Smooth muscle cell (in vitro differentiated cells): ENCODE data around the gene GTF2I. TPM values are rescaled to one million over a fixed set of nuclear protein-coding genes. Genes with fewer than 3 reads are reported as not detected.
"Not testable (repeated sequence)": the region's sequence is repeated elsewhere in the genome, so short reads cannot be mapped to it uniquely, and the experiment has no call there.

Experiments used
- DNase-seq: peaks from one replicate; lab custom pipeline; 2025; ENCODE audit not compliant: unreplicated experiment; lab: John Stamatoyannopoulos, UW
- H2AFZ ChIP-seq: fragments of 200-600 bp; sonication (generic); 2 replicates; pipeline ENCODE4 v1.6.0; 2016; ENCODE audit warnings: antibody characterized with exemption, low read depth, mild to moderate bottlenecking
- H3F3A ChIP-seq: fragments of 200-600 bp; sonication (generic); 2 replicates; pipeline ENCODE4 v1.6.0; 2017; ENCODE audit warnings: antibody characterized with exemption, low read depth
- H3K27ac ChIP-seq: fragments of 200-600 bp; sonication (generic); 2 replicates; pipeline ENCODE4 v1.5.1; 2016; ENCODE audit warnings: low read depth, mild to moderate bottlenecking
- H3K27me3 ChIP-seq: fragments of 200-600 bp; sonication (generic); 2 replicates; pipeline ENCODE4 v1.6.1; 2016; ENCODE audit warnings: low read depth, mild to moderate bottlenecking
- H3K36me3 ChIP-seq: fragments of 200-600 bp; sonication (generic); 2 replicates; pipeline ENCODE4 v1.5.1; 2016; ENCODE audit warnings: low read depth
- H3K4me1 ChIP-seq: fragments of 200-600 bp; sonication (generic); 2 replicates; pipeline ENCODE4 v1.5.1; 2016; ENCODE audit warnings: low read depth
- H3K4me2 ChIP-seq: fragments of 200-600 bp; sonication (generic); 2 replicates; pipeline ENCODE4 v1.6.0; 2016; ENCODE audit warnings: mild to moderate bottlenecking
- H3K4me3 ChIP-seq: fragments of 200-600 bp; sonication (generic); 2 replicates; pipeline ENCODE4 v1.5.1; 2016; ENCODE audit warnings: mild to moderate bottlenecking
- H3K79me2 ChIP-seq: fragments of 200-600 bp; sonication (generic); 2 replicates; pipeline ENCODE4 v1.6.0; 2016; ENCODE audit warnings: low read depth, mild to moderate bottlenecking
- H3K9ac ChIP-seq: fragments of 200-600 bp; sonication (generic); 2 replicates; pipeline ENCODE4 v1.6.0; 2016; ENCODE audit warnings: low read depth
- H3K9me3 ChIP-seq: fragments of 200-600 bp; sonication (generic); replicated peaks from 2 replicates; pipeline ENCODE4 v1.5.1; 2016; ENCODE audit warnings: low read depth
- H4K20me1 ChIP-seq: fragments of 200-600 bp; sonication (generic); 2 replicates; pipeline ENCODE4 v1.6.0; 2016; ENCODE audit warnings: low read depth
- CTCF ChIP-seq: fragments of 200-600 bp; sonication (generic); IDR thresholded peaks from 2 replicates; pipeline ENCODE4 v1.5.1; 2017; ENCODE audit warnings: borderline replicate concordance, mild to moderate bottlenecking, antibody characterized with exemption; ENCODE audit not compliant: insufficient read depth, poor library complexity, severe bottlenecking
- WGBS: methylation state at CpG from one replicate; pipeline ENCODE4 v1.1.7; 2016; ENCODE audit warnings: low lambda C conversion rate; 5-methylcytosine and 5-hydroxymethylcytosine counted together
- polyA plus RNA-seq: library from polyadenylated mRNA; unstranded; fragments of >200 nt; fragmentation: Nextera tagmentation; extraction: Ambion mirVana; gene quantifications from 2 replicates; pipeline ENCODE4 v1.2.1, GENCODE V29; 2016
- total RNA-seq: library from RNA; depleted of rRNA; stranded (reverse); fragments of >200 nt; gene quantifications from 2 replicates; pipeline ENCODE4 v1.2.3, GENCODE V29; 2014

Gene GTF2I
- total and polyA plus RNA-seq, 2 experiments from 2014 or later, result 63.9 to 90.7 TPM

GRCh38 chr7:74725840-74726239, 68.3 kb downstream of the GTF2I start:
- H3K27ac ChIP-seq, result no peak overlapping the region

GRCh38 chr7:74726309-74727101, 69.0 kb downstream of the GTF2I start:
- Histone ChIP-seq H3K27ac (no peak overlapping the region), H3F3A (no peaks in the 10 kb centered on the region), H3K79me2 (peaks cover 7% of the 10 kb centered on the region), H2AFZ (no peak overlapping the region), H3K4me3 (no peak overlapping the region), H3K36me3 (peaks cover 10% of the 10 kb centered on the region), H3K4me1 (no peaks in the 10 kb centered on the region), H4K20me1 (peaks cover 14% of the 10 kb centered on the region), H3K27me3 (no peaks in the 10 kb centered on the region), H3K9me3 (no peaks in the 10 kb centered on the region), H3K4me2 (no peak overlapping the region), H3K9ac (no peak overlapping the region)
- WGBS, result 94% methylated on average over 8 of the region's 8 CpGs
- no peak for DNase-seq
- no peak for TF ChIP-seq CTCF

More at GRCh38 chr7:74725840-74726239, 68.3 kb downstream of the GTF2I start:
- Histone ChIP-seq H3K79me2 (peaks cover 11% of the 10 kb centered on the region), H3K4me1 (no peaks in the 10 kb centered on the region), H3K27me3 (no peaks in the 10 kb centered on the region), H3F3A (no peaks in the 10 kb centered on the region), H3K4me3 (no peak overlapping the region), H2AFZ (no peak overlapping the region), H3K9me3 (no peaks in the 10 kb centered on the region), H3K4me2 (no peak overlapping the region), H4K20me1 (peaks cover 14% of the 10 kb centered on the region), H3K9ac (no peak overlapping the region), H3K36me3 (peaks cover 10% of the 10 kb centered on the region)
- no peak for TF ChIP-seq CTCF
- WGBS, result 88% methylated on average over 1 of the region's 1 CpG
- DNase-seq, result no peak

GRCh38 chr7:74728686-74729085, 71.2 kb downstream of the GTF2I start:
- H3K4me2 ChIP-seq, H3K9me3 ChIP-seq, H3K9ac ChIP-seq, H3K36me3 ChIP-seq, H3K27me3 ChIP-seq, H3K27ac ChIP-seq, H3F3A ChIP-seq, DNase-seq, H2AFZ ChIP-seq, H3K79me2 ChIP-seq, H3K4me1 ChIP-seq, H3K4me3 ChIP-seq: not testable (repeated sequence)
- peaks cover 11% of the 10 kb centered on the region for H4K20me1 ChIP-seq
- WGBS, result no CpG with 5 or more reads among the region's 10 CpGs

GRCh38 chr7:74730186-74730585, 72.7 kb downstream of the GTF2I start:
- H3K9ac ChIP-seq, DNase-seq, H3K4me3 ChIP-seq, H3K79me2 ChIP-seq, H3K27me3 ChIP-seq, H3K27ac ChIP-seq, H3K4me2 ChIP-seq, H3K36me3 ChIP-seq, H3F3A ChIP-seq, H3K9me3 ChIP-seq, H3K4me1 ChIP-seq, H4K20me1 ChIP-seq, H2AFZ ChIP-seq: not testable (repeated sequence)
- no CpG with 5 or more reads among the region's 5 CpGs for WGBS

- no CpG with 5 or more reads among the region's 14 CpGs for WGBS
- not testable (repeated sequence) for H3K36me3 ChIP-seq, H3K4me3 ChIP-seq, H3K27ac ChIP-seq, H3K27me3 ChIP-seq, H3K9me3 ChIP-seq, DNase-seq, H2AFZ ChIP-seq, H3K4me1 ChIP-seq, H3F3A ChIP-seq, H4K20me1 ChIP-seq, H3K9ac ChIP-seq, H3K79me2 ChIP-seq, H3K4me2 ChIP-seq
Measured at GRCh38 chr7:74739974-74740703, 82.6 kb downstream of the GTF2I start.

- H2AFZ ChIP-seq, H3K4me3 ChIP-seq, DNase-seq, H3K79me2 ChIP-seq, H3K36me3 ChIP-seq, H3K27ac ChIP-seq, H3K27me3 ChIP-seq, H3K9ac ChIP-seq, H3F3A ChIP-seq, H3K4me1 ChIP-seq, H4K20me1 ChIP-seq, H3K4me2 ChIP-seq, H3K9me3 ChIP-seq: not testable (repeated sequence)
- no CpG with 5 or more reads among the region's 9 CpGs for WGBS
Measured at GRCh38 chr7:74743936-74744557, 86.5 kb downstream of the GTF2I start.
